GM12878 (cell line): ENCODE results near the gene L1TD1. TPM values are rescaled to one million over a fixed set of nuclear protein-coding genes. Genes with fewer than 3 reads are reported as not detected.
"Not testable (repeated sequence)": the region's sequence is repeated elsewhere in the genome, so short reads cannot be mapped to it uniquely, and the experiment has no call there.

ENCODE experiments used
- ATAC-seq: fragments of 200-7000 bp; cut with Tn5 transposase; 3 replicates; pipeline ENCODE4 v1.9.1; 2020; ENCODE audit warnings: mild to moderate bottlenecking, moderate library complexity
- BruUV-seq: library from RNA; stranded (reverse); fragments of 400-500 nt; replicated peaks from 2 replicates; lab custom pipeline; 2021; lab: Mats Ljungman, UMichigan
- CTCF ChIA-PET: fragments of 300-600 bp; sonication (Branson Sonifier 250); formaldehyde crosslinking; extraction: SDS; loops from one replicate; lab custom pipeline; 2021; ENCODE audit warnings: inconsistent platforms; lab: Yijun Ruan, JAX
- POLR2A ChIA-PET: fragments of 350-600 bp; formaldehyde crosslinking; extraction: SDS; loops from one replicate; lab custom pipeline; 2021; ENCODE audit warnings: inconsistent platforms; lab: Charles Lee
- RAD21 ChIA-PET: fragments of 300-600 bp; sonication (Branson Sonifier 250); formaldehyde crosslinking; loops from one replicate; lab custom pipeline; 2023; ENCODE audit warnings: antibody characterized with exemption; ENCODE audit not compliant: unreplicated experiment; lab: Charles Lee
- SMC1A ChIA-PET: fragments of 300-600 bp; sonication (Branson Sonifier 250); formaldehyde crosslinking; loops from one replicate; lab custom pipeline; 2023; ENCODE audit not compliant: unreplicated experiment, uncharacterized antibody; lab: Charles Lee
- DNase-seq: peaks from one replicate; pipeline ENCODE4 v3.0.0-alpha.2; 2011; ENCODE audit warnings: low read depth, low spot score
- FAIRE-seq: peaks from 3 replicates; lab custom pipeline; 2011; peaks lifted over from hg19 to GRCh38; lab: Jason Lieb, UNC
- H2AFZ ChIP-seq: 2 replicates; pipeline ENCODE4 v1.6.0; 2011; ENCODE audit warnings: low read depth, low read length, control low read depth; ENCODE audit not compliant: control insufficient read depth
- H3K27ac ChIP-seq: 2 replicates; pipeline ENCODE4 v1.5.1; 2011; ENCODE audit warnings: control low read depth; ENCODE audit not compliant: control insufficient read depth, insufficient read depth
- H3K27me3 ChIP-seq, 2 experiments: replicated peaks in 1 of 2; 2 replicates each; pipeline versions ENCODE4 v1.6.0 to v1.6.1; 2011; ENCODE audit warnings: low read length in 1 of 2; ENCODE audit not compliant: control insufficient read depth in 2 of 2, insufficient read depth in 2 of 2
- H3K36me3 ChIP-seq, 2 experiments: 2 replicates each; pipeline ENCODE4 v1.5.1; 2011; ENCODE audit warnings: low read length in 1 of 2; ENCODE audit not compliant: control insufficient read depth in 2 of 2, insufficient read depth in 2 of 2
- H3K4me1 ChIP-seq: 2 replicates; pipeline ENCODE4 v1.6.1; 2011; ENCODE audit warnings: mild to moderate bottlenecking, low read length, moderate library complexity, mixed read lengths; ENCODE audit not compliant: control insufficient read depth, insufficient read depth
- H3K4me2 ChIP-seq: 2 replicates; pipeline ENCODE4 v1.6.0; 2011; ENCODE audit warnings: control low read depth; ENCODE audit not compliant: control insufficient read depth, insufficient read depth
- H3K4me3 ChIP-seq: fragments of 200-600 bp; sonication (generic); 2 replicates; pipeline ENCODE4 v1.5.1; 2016
- H3K79me2 ChIP-seq: 2 replicates; pipeline ENCODE4 v1.6.0; 2011; ENCODE audit warnings: low read length; ENCODE audit not compliant: control insufficient read depth, insufficient read depth
- H3K9ac ChIP-seq: 2 replicates; pipeline ENCODE4 v1.8.0; 2011; ENCODE audit warnings: low read length, control low read depth, mixed read lengths; ENCODE audit not compliant: control insufficient read depth, insufficient read depth
- H3K9me3 ChIP-seq: replicated peaks from 3 replicates; pipeline ENCODE4 v1.5.1; 2011; ENCODE audit warnings: mild to moderate bottlenecking, low read length; ENCODE audit not compliant: control insufficient read depth, insufficient read depth
- H4K20me1 ChIP-seq: 2 replicates; pipeline ENCODE4 v1.6.0; 2011; ENCODE audit not compliant: control insufficient read depth, insufficient read depth
- CREB1 ChIP-seq: IDR thresholded peaks from 2 replicates; pipeline ENCODE4 v1.6.1; 2012; ENCODE audit warnings: low read depth, mild to moderate bottlenecking, inconsistent platforms
- RUNX3 ChIP-seq: IDR thresholded peaks from 2 replicates; pipeline ENCODE4 v1.6.1; 2012; ENCODE audit warnings: low read length, inconsistent platforms
- WGBS: methylation state at CpG from one replicate; pipeline ENCODE4 v1.1.6; 2016; ENCODE audit warnings: low lambda C conversion rate; ENCODE audit not compliant: insufficient replicate concordance, insufficient coverage; ENCODE audit errors: missing lambda C conversion rate; 5-methylcytosine and 5-hydroxymethylcytosine counted together
- in situ Hi-C: fragments of 300-500 bp; cut with MboI; formaldehyde crosslinking; loops from 9 replicates; pipeline ENCODE4 v1.14.3; 2018; ENCODE audit warnings: mixed read lengths
- intact Hi-C: fragments of 100-400 bp; cut with micrococcal nuclease; formaldehyde crosslinking; loops from one replicate; pipeline ENCODE4 v1.14.2; 2022; ENCODE audit not compliant: unreplicated experiment
- polyA plus RNA-seq, 11 experiments: library from polyadenylated mRNA; depleted of rRNA in 4 of 11; unstranded in 6 of 11; stranded (reverse) in 5 of 11; fragments of >200 nt; fragmentation: Nextera tagmentation in 4 of 11; fragmentation: Illumina TruSeq in 1 of 11; extraction: Ambion mirVana in 4 of 11; extraction: Trizol in 1 of 11; gene quantifications; 1 replicate in 1 of 11; 2 replicates in 10 of 11; pipeline versions ENCODE4 v1.2.1 to v1.2.3, GENCODE V29; 2011 to 2016; ENCODE audit warnings: inconsistent platforms in 2 of 11, missing spikeins in 2 of 11, low read depth in 1 of 11
- total RNA-seq, 4 experiments: library from RNA; depleted of rRNA in 3 of 4; stranded (reverse); fragments of >200 nt in 3 of 4; fragmentation: Illumina TruSeq in 1 of 4; extraction: Trizol in 1 of 4; gene quantifications; 2 replicates each; pipeline versions ENCODE4 v1.2.1 to v1.2.3, GENCODE V29; 2013 to 2021
- TF ChIP-seq, protein P1 (sequence below): fragments of 450-650 bp; IDR thresholded peaks from 2 replicates; pipeline ENCODE4 v1.6.1; 2014; ENCODE audit warnings: mild to moderate bottlenecking
- TF ChIP-seq, protein P2 (sequence below): fragments of 450-650 bp; IDR thresholded peaks from 2 replicates; pipeline ENCODE4 v1.6.1; 2017; ENCODE audit warnings: mild to moderate bottlenecking, moderate library complexity

Gene L1TD1
- total and polyA plus RNA-seq, 10 of the 15 experiments (the other 5 are each of a cell fraction or from before 2014, with no cell fraction given): 0.07 to 0.31 (median 0.21) TPM; not detected in 7

DNA sequence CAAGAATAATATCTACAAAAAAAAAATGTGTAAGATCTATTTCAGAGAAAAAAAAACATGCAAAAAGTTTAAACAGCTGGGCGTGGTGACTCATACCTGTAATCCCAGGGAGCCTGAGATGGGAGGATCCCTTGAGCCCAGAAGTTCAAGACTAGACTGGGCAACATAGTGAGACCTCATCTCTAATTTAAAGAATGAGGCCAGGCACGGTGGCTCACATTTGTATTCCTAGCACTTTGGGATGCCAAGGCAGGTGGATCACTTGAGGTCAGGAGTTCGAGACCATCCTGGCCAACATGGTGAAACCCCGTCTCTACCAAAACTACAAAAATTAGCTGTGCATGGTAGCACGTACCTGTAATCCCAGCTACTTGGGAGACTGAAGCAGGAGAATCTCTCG, 9.4 kb upstream of the L1TD1 start:
- ChIA-PET CTCF (interaction anchor here (0.6 to 4.4 kb wide), 4 partner anchors 10 to 561 kb away, joined by 3 to 21 read pairs (median 4); no protein-coding TSS in a partner anchor), RAD21 (interaction anchor here (1.0 kb wide), 1 partner anchor 11 kb away, joined by 3 read pairs; no protein-coding TSS in a partner anchor), SMC1A (interaction anchor here (0.6 kb wide), 2 partner anchors 67 to 224 kb away, joined by 3 to 4 read pairs; no protein-coding TSS in a partner anchor)
- intact Hi-C loops, in situ Hi-C loops, H3K4me2 ChIP-seq, H3K4me3 ChIP-seq, H2AFZ ChIP-seq, H3K4me1 ChIP-seq, DNase-seq, H3K36me3 ChIP-seq, H3K27me3 ChIP-seq, H4K20me1 ChIP-seq, H3K79me2 ChIP-seq, FAIRE-seq, H3K9me3 ChIP-seq, POLR2A ChIA-PET, H3K27ac ChIP-seq, H3K9ac ChIP-seq, BruUV-seq, ATAC-seq: not testable (repeated sequence)
- WGBS: 22% methylated on average over 6 of the region's 6 CpGs

DNA sequence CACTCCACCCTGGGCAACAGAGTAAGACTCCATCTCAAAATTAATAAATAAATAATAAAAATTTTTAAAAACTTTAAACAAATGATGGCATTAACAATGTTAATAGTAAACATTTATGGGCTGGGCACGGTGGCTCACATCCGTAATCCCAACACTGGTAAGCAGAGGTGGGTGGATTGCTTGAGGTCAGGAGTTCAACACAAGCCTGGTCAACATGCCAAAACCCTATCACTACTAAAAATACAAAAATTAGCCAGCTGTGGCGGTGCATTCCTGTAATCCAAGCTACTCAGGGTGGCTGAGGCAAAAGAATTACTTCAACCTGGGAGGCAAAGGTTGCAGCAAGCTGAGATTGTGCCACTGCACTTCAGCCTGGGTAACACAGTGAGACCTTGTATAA, 9.0 kb upstream of the L1TD1 start:
- H3K36me3 ChIP-seq: no peaks in the 10 kb centered on the region
- TF ChIP-seq CREB1 (no peak), RUNX3 (no peak)
- TF ChIP-seq, protein P1, sequence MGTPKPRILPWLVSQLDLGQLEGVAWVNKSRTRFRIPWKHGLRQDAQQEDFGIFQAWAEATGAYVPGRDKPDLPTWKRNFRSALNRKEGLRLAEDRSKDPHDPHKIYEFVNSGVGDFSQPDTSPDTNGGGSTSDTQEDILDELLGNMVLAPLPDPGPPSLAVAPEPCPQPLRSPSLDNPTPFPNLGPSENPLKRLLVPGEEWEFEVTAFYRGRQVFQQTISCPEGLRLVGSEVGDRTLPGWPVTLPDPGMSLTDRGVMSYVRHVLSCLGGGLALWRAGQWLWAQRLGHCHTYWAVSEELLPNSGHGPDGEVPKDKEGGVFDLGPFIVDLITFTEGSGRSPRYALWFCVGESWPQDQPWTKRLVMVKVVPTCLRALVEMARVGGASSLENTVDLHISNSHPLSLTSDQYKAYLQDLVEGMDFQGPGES: no peak
- TF ChIP-seq, protein P2, sequence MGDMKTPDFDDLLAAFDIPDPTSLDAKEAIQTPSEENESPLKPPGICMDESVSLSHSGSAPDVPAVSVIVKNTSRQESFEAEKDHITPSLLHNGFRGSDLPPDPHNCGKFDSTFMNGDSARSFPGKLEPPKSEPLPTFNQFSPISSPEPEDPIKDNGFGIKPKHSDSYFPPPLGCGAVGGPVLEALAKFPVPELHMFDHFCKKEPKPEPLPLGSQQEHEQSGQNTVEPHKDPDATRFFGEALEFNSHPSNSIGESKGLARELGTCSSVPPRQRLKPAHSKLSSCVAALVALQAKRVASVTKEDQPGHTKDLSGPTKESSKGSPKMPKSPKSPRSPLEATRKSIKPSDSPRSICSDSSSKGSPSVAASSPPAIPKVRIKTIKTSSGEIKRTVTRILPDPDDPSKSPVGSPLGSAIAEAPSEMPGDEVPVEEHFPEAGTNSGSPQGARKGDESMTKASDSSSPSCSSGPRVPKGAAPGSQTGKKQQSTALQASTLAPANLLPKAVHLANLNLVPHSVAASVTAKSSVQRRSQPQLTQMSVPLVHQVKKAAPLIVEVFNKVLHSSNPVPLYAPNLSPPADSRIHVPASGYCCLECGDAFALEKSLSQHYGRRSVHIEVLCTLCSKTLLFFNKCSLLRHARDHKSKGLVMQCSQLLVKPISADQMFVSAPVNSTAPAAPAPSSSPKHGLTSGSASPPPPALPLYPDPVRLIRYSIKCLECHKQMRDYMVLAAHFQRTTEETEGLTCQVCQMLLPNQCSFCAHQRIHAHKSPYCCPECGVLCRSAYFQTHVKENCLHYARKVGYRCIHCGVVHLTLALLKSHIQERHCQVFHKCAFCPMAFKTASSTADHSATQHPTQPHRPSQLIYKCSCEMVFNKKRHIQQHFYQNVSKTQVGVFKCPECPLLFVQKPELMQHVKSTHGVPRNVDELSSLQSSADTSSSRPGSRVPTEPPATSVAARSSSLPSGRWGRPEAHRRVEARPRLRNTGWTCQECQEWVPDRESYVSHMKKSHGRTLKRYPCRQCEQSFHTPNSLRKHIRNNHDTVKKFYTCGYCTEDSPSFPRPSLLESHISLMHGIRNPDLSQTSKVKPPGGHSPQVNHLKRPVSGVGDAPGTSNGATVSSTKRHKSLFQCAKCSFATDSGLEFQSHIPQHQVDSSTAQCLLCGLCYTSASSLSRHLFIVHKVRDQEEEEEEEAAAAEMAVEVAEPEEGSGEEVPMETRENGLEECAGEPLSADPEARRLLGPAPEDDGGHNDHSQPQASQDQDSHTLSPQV: no peak
- DNase-seq (no peak), FAIRE-seq (no peak), ATAC-seq (no peak)
- no peak overlapping the region for H3K4me2 ChIP-seq
- H3K4me3 ChIP-seq: no peak overlapping the region
- H3K4me1 ChIP-seq: no peaks in the 10 kb centered on the region
- no peak overlapping the region for H2AFZ ChIP-seq
- ChIA-PET CTCF (interaction anchor here (1.5 to 4.4 kb wide), 2 partner anchors 10 to 41 kb away, joined by 4 to 21 read pairs; no protein-coding TSS in a partner anchor), RAD21 (interaction anchor here (1.0 kb wide), 1 partner anchor 11 kb away, joined by 3 read pairs; no protein-coding TSS in a partner anchor), SMC1A (no interaction called here), POLR2A (no interaction called here)
- no peak overlapping the region for H3K9ac ChIP-seq
- in situ Hi-C loops: no loop called here
- H3K79me2 ChIP-seq: no peaks in the 10 kb centered on the region
- intact Hi-C loops: no loop called here
- BruUV-seq: no TSS peak
- H4K20me1 ChIP-seq: no peaks in the 10 kb centered on the region
- H3K27ac ChIP-seq: no peak overlapping the region
- no peaks in the 10 kb centered on the region; a peak in 1 of 4 replicates for H3K27me3 ChIP-seq
- H3K9me3 ChIP-seq: no peaks in the 10 kb centered on the region
- WGBS: 23% methylated on average over 3 of the region's 3 CpGs
